Activated naive CD4-positive, alpha-beta T cell (primary cell): ENCODE measurements around the gene PACSIN2.

Source experiments
- DNase-seq, 4 experiments: peaks; one replicate each; lab custom pipeline; 2025; lab: John Stamatoyannopoulos, UW

Gene PACSIN2

DNA sequence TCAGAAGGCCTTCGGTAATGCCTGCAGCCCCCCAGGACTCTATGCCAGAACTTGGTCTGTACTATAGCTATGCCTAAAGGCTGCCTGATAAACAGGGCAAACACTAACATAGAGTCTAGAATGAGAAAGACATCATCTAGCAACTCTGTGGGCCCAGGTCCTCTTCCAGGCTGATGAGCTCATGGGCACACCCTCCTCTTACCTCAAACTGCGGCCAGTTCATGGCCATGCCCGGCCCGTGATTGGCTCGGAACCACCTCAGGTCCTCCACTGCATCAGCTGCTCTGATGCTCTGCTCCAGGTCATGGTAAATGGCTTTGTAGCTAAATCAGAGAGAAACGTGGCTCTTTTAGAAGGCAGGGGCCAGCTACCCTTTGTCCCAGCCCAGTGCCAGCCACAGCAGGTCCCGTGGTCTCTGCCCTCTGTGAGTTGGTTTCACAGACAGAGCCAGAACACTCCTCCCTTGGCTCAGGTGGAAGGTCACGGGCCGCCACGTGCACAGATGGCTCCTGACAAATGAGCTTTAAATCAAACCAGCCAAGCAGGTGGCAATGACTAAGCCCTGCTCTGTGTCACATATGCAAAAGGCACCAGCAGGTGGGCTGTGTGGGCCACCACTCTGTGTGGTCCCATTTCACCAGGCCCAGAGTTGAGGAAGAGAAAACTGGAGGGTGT is 132.8 kb downstream of the PACSIN2 start:
- DNase-seq = no peak

DNA sequence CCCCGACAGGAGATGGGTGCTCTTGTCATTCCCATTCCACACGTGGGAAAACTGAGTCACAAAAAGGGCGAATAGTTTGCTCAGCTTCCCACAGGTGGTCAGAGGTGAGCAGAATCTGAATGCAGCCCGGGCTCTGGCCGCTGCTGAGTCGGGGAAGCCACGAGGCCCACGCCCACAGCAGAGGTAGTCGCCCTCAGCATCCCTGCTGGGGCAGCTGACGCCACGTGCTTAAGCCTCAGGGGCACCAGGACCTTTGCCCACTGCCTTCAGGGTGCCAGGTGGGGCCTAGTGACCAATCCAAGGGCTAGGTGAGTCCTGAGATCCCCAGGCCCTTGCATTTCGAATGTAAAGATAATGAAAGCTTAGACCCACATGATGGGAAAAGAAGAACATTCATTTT is 133.7 kb downstream of the PACSIN2 start:
- no peak for DNase-seq

DNA sequence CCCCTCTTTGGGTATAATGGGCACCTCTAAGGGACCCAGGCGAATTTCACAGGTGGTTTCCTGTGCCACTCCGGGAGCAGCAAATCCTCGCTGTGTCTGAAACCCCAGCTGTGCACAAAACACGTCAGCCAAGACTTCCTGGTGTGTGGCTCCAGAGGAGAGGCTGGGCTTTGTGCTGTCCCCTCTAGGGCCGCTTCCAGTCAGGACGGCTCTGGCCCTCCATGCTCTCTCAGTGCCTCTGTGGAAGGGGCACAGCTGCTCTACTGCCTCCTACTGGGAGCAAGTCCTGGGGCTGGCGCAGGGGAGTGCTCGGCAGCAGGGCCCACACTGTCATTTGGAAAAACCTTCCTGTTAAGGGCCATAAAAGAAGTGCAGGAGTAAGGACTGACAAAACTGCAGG is 134.1 kb downstream of the PACSIN2 start:
- DNase-seq = no peak

DNA sequence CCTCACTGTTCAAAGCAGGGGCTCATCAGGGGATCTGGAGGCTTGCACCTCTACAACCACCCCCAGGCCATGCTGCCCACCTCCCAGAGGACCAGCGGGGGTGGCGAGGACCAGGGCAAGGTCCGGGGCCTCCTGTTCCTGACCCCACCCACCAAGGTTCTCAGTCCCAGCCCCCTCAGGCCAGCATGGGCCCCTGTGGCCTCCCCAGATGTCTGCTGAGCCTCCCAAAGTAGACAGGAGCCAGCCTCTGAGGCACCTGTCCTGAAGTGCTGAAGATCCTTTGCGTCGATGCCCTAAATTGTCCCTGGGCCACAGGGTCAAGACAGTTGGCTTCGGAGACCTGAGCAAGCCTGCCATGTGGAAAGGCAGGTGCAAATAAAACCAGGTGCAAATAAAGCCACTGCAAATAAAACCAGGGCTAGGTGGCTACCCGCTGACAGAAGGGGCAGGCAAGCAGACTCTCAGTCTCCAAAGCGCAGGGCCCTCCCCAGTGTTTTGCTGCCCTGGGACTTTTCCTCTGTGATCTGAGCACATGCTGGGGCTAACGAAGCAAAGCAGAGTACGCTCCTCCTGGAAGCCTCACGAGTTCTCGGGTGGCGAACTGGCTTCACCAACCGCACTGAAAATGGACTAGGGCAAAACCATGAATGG is 135.5 kb downstream of the PACSIN2 start:
- no peak for DNase-seq

DNA sequence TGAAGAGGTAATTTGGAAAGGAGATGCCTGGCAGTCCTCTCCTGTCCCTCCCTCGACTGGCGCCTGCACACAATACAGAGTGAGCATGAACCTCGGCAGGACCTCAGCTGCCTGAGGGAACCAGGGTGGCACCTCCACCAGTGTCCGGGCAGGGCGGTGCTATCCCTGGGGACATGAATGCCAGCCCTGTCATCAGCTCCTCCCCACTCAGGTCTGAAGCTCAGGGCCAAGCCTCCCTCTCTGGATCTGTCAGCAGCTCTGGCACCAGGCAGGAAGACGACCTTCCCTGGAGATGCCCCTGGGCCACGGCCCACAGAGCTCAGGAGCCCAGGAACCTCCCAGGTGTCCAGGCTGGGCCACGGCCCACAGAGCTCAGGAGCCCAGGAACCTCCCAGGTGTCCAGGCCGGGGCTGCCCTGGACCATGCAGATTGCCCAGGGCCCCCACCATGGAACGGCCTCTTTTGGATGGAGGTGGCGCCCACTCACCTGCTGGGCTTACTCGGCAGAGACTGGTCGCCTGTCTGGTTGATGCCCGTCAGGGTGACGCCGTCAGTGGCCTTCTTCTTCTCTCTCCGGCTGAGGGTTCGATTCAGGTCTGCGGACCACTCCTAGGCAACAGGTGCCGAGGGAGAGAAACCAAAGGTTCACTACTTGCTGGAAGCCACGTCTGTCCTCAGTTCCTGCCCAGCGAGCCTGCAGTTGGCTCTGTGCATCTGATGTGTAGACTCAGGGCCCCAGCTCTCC is 136.2 kb downstream of the PACSIN2 start:
- no peak for DNase-seq

DNA sequence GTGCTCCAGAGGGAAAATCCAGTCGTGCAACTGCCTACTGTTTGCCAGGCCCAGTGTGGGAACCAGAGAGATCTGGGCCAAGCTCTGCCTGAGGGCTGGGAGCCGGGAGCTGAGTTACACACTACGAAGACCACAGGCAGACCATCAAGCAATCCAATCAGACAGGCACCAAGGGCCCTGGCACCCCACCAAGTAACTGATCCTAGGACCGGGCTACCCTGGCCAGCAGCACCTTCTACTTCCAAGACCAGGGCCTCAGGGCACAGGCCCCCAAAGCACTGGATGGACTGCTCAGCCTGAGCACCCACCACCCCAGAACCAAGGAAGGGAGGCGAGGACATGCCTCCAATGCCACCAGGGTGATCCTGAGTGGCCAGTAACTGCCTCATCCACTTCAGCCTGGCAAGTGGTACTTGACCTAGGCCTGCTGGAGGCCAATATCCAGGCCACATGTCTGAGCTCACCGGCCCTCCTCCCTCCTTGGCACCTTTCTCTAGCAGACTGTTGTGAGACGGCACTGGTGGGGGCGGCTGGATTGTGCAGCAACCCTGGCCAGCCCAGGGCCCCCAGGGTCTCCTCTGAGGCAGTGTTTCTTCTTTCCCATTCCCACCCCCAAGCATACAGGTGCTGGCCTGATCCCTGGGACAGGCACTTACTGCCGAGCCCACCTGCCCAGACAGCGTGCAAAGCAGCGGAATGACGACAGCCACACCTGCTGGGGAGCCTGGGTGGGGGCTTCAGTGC is 137.2 kb downstream of the PACSIN2 start:
- no peak for DNase-seq

DNA sequence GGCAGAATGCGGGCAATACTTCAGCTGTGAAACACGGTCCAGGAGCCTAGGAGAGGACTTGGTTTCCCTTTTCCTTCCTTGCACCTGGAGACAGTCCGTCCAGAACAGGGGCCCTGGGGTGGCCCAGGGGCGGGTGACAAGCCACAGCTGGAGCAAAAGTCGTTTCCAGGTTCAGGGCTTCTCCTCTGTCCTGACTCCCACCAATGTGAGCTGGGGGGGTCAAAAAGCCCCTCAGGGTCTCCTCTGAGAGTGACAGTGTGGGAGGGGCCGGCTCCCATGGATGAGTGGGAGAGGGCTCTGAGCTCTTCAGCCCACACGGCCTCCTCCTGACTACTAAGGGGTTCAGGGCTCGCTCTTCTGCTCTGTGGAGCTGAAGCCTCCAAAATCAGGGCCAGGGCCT is 137.8 kb downstream of the PACSIN2 start:
- DNase-seq = no peak

DNA sequence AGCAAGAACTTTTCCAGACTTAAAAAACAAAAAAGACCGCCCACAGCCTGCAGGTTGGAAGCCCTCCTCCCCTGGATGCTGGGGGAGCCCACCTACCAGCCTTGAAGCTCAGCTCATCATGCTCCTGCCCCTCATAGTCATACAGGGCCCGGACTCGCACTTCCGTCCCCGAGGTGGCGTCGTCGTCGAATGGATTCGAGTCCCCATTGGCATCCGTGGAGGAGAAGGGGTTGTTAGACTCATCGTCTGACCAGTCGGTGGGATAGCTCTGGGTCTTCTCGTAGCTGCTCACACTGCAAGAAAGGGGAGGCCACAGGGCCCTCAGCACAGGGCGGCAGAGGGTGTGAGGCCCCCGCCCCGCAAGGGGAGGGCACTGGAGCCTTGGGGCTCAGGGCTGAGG is 138.9 kb downstream of the PACSIN2 start:
- DNase-seq = no peak

DNA sequence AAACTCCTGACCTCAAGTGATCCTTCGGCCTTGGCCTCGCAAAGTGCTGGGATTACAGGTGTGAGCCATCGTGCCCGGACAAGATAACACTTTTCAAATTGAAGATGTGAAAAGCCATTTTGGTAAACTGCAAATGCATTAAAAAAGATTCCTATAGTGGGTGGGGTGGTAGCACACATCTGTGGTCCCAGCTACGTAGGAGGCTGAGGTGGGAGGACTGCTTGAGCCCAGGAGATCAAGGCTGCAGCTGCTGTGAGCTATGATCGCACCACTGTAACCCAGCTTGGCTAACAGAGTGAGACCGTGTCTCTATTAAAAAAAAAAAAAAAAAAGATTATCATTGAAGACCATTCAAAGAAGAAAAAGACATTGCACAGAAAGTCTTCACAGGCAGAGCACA is 140.9 kb downstream of the PACSIN2 start:
- DNase-seq = no peak

DNA sequence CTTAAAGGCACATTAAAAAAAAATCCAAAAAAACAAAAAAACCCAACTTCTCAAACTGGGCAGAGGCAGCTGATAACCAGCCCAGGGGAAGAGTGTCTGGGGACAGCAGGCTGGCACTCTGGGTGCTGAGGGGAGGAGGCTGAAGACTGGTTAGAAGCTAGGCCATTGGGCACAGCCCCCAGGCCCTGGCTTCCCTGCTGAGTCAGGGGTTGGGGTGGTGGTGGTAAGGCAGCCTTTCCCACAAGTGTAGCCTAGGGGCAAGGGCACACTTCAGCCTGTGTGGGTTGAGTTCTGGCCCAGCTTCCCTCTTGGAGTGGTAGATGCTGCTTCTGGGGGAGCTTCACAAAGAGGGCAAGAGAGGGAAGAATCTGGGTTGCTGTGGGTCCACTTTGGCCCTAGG is 141.6 kb downstream of the PACSIN2 start:
- DNase-seq = no peak

DNA sequence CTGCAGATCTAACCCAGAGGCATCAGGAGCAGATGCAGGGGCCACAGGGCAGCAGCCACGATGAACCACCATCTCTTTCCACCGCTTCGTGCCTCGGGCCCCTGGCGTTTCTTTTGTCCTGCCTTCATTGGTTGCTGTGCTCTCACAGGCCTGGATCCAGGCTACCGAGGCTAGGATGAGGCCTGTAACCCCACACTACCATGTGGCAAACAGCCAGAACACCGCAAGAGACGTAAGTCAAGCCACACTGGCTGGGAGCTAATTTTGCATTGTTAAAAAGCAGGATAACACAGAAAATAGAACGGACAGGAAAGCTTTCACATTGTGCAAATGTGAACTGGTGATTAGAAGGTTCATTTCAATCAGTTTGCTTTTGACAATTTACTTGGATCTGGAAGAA is 142.1 kb downstream of the PACSIN2 start:
- no peak for DNase-seq

DNA sequence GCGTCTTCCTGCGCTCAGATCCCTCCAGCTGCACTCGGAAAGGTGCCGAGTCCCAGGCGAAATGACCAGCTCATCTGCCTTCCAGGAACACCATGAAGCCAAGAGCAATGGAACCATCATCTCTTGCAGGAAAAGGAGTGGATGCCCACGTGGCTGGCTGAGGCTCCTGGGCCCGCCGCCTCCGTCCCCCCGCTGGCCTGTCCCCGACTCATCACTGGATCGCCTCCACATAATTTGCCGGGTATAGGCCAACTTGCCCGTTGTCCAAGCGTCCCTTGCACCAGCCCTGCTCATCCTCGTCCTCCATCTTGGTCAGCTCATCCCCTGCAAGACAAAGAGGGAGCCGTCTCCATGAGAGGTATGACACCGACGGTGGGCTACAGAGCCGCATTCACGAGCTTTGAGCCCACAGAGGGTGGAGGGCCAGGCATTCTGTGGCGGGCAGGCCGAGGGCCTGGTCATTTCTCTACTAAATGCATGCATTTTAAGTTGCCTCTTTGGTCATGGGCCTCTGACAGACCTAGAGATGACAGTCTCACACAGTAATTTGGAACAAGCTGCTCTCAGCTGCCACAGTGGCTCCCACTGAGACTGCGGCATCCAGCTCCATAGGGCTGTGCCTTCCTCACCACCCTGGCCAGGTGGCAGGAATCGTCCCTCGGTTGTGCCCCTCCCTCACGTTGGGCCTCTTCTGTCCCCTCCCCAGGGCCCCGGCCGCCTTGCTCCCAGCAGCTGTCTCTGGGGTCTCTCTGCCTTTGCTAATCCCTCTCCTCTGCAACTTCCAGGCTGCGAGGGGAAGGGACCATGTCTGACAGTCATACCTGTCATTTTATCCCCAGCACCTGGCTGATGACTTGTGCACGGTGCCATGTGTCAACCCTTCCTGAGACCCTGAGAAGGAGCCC is 143.6 kb downstream of the PACSIN2 start:
- no peak for DNase-seq

DNA sequence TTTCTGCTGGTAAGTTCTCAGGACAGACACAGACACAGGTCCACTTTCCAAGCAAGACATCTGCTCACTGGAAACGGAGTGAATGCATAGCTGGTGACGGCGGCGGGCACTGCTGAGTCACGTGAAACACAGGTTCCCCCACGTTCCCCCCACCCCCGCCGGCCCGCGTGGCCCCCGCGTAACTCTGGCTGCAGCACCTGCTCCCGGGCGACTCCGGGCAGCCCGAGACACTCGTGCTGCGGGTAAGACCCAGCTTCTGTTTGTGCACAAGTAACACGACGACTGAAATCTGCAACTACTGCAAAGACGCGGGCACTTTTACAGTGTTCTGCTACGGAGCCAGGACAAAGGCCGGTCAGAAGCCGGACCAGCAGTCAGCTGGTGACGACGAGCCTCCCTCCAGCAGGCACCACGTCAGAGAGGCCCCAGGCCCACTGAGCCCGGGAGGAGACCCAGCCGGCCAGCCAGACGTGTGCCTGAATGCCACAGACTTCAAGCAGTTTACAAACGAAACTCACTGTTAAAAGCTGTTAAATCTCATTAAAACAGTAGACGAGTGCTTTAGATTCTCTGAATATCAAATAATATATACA is 145.0 kb downstream of the PACSIN2 start:
- DNase-seq = no peak

DNA sequence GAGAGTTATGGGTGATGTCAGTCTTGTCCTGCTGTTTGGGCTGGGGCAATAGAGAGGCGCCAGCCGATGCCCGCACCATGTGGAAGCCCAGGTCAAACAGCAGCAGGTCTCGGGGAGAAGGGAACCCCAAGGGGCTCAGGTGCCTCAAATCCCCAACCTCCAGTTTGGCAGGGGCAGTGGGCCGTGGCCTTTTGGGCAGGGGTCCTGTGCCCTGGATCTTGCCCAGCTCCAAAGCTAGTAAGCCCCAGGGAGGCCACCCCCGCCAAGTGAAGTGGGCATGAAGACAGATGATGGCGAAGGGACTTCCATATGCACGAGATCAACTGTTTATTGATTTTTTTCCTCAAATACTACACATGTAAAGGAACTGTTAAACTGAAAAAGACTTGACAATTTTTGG is 145.5 kb downstream of the PACSIN2 start:
- no peak for DNase-seq

DNA sequence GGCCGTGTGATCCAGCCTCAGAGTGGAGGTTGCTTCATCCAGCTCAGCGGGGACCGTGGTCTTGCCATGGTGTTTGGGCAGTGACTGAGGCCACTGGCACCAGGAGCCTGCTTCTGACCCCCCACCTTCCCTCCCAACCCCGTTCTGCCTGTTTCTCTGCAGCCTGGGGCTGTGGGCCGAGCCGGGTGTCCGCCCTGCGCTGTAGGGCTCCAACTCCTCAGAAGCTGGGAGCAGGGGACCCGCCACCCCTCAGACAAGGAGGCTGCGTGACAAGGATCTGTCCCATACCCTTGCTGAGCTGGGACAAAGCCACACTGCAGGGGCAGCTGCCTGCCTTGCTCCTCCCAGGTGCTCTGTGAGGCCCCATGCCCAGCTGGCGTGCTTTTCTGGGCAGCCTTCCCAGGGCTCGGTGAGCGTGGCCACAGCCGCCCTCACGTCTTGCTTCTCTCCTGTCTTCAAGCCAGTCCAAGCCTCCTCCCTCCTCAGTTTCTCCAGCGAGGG is 146.1 kb downstream of the PACSIN2 start:
- no peak for DNase-seq

DNA sequence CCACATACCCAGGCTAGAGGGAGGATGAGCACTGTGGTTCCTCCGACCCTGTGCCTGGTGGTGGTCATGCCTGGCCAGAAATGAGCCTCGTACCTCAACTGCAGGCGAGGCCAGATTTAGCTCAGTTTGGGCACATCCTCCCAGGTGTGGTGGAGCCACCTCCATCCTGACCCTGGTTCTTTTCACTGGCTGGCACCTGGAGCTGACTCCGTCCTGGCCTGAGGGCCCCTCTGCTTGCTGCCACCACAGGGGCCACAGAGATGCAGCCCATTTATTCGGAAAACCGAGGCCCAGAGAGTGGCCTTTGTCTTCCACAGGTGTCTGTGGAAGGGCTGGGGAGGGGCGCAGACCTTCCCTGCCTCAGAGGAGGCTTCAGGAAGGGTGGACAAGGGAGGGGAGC is 148.8 kb downstream of the PACSIN2 start:
- no peak for DNase-seq

DNA sequence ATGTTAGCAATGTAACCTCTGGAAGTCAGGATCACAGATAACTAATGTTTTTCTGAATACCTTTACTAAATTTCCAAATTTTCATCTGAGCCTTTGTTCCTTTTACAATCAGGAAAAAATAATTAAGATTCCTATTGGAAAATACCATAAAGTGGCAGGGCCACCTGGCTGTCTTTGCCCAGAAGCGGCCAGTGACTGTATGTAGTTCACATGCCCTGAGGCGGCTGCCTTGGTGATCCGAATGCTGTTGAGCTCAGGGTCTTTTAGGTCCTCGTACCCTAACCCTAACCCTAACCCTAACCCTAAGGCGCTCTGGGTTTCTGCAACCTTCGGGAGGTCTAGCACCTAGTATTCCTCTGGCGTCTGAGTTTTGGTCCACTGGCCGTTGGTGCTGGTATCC is 149.4 kb downstream of the PACSIN2 start:
- DNase-seq = no peak

DNA sequence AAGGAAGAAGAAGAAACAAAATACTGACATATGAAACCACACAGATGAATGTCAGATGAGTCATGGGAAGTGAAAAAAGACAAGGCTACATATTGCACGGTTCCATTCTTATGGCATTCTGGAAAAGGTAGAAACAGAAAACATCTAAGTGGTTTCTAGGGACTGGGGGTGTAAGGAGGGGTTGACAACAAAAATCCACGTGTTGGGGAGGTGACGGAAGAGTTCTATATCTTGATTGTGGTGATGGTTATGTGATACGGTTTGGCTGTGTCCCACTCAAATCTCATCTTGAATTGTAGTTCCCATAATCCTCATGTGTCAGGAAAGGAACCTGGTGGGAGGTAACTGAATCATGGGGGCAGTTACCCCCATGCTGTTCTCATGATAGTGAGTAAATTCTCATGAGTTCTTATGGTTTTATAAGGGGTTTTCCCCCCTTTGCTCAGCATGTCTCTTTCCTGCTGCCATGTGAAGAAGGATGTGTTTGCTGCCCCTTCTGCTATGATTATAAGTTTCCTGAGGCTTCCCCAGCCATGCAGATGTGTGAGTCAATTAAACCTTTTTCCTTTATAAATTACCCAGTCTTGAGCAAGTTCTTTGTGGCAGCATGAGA is 151.5 kb downstream of the PACSIN2 start:
- no peak for DNase-seq

DNA sequence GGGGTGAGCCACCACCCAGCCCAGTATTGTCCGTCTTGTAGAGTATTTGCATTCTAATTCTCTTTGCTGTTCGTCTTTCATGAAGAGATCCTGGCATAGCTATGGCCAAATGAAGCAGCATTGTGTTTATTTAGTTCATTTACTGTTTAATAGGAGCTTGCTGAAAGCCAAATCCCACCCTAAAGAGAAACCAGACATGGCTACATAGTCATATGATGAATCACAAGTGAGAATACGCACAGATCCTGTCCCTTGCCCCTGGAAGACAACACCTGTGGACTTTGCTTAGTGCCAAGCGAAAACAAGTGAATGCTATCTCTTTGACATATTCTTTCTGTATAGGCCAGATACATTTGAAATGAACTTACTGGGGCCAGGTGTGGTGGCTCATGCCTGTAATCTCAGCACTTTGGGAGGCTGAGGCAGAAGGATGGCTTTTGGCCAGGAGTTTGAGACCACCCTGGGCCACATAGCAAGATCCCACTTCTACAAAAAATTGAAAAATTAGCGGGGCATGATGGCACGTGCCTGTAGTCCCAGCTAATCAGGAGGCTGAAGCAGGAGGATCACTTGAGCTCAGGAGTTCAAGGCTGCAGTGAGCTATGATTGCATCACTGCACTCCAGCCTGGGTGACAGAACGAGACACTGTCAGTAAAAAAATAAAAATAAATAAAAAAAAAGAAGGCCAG is 152.8 kb downstream of the PACSIN2 start:
- no peak for DNase-seq

DNA sequence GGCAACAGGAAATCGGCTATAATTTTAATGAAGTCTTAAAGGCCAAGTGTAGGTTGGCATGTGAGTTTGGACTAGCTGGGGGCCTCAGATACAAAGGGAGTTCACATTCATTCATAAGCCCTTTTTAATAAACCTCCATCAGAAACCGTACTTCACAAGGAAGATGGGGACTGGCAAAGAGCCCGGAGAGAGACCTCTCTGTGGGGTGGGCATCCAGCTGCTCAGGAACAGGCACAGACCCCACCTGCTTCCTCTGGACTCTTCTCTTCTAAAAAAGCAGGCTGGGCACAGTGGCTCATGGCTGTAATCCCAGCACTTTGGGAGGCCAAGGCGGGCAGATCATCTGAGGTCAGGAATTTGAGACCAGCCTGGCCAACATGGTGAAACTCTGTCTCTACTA is 154.0 kb downstream of the PACSIN2 start:
- no peak for DNase-seq
